Natural killer cell (primary cell): ENCODE measurements around the gene WSB2. TPM values are rescaled to one million over a fixed set of nuclear protein-coding genes. Genes with fewer than 3 reads are reported as not detected.

ENCODE experiments used
- ATAC-seq, 3 donors: fragments of 150-1000 bp in 2 of 3; fragments of 200-7000 bp in 1 of 3; cut with Tn5 transposase; 1 replicate in 1 of 3; 2 replicates in 2 of 3; pipeline ENCODE4 v1.10.0; 2021; ENCODE audit warnings: mild to moderate bottlenecking in 2 of 3, moderate library complexity in 2 of 3
- DNase-seq, 2 donors: peaks; one replicate each; pipeline versions ENCODE4 v3.0.0 to v3.0.0-alpha.2; 2013 to 2021; ENCODE audit warnings: mixed read lengths in 1 of 2
- H3K27ac ChIP-seq: one replicate; pipeline ENCODE4 v1.5.1; 2013; ENCODE audit warnings: mild to moderate bottlenecking, low read length
- H3K27me3 ChIP-seq: one replicate; pipeline ENCODE4 v1.6.1; 2013; ENCODE audit warnings: low read length; ENCODE audit not compliant: control insufficient read depth, insufficient read depth
- H3K36me3 ChIP-seq: one replicate; pipeline ENCODE4 v1.6.1; 2013; ENCODE audit warnings: low read length; ENCODE audit not compliant: control insufficient read depth, insufficient read depth
- H3K4me1 ChIP-seq: one replicate; pipeline ENCODE4 v1.6.1; 2013; ENCODE audit warnings: low read length; ENCODE audit not compliant: control insufficient read depth, insufficient read depth
- H3K4me3 ChIP-seq: one replicate; pipeline ENCODE4 v1.5.1; 2013; ENCODE audit warnings: low read length
- H3K9me3 ChIP-seq: one replicate; pipeline ENCODE4 v1.6.1; 2013; ENCODE audit warnings: low read length; ENCODE audit not compliant: control insufficient read depth, insufficient read depth
- H3K27ac Mint-ChIP-seq, 2 donors: one replicate each; pipeline ENCODE4 v1.8.0; 2022; ENCODE audit warnings: mild to moderate bottlenecking in 2 of 2, mixed read lengths in 2 of 2, moderate library complexity in 1 of 2
- H3K27me3 Mint-ChIP-seq, 2 donors: one replicate each; pipeline ENCODE4 v1.8.0; 2022; ENCODE audit warnings: low read depth in 2 of 2, mixed read lengths in 2 of 2
- H3K36me3 Mint-ChIP-seq: one replicate; pipeline ENCODE4 v1.8.0; 2022; ENCODE audit warnings: mixed read lengths
- H3K4me1 Mint-ChIP-seq, 2 donors: one replicate each; pipeline ENCODE4 v1.8.0; 2022; ENCODE audit warnings: mixed read lengths in 2 of 2
- H3K4me3 Mint-ChIP-seq: one replicate; pipeline ENCODE4 v1.8.0; 2022; ENCODE audit warnings: mild to moderate bottlenecking, moderate library complexity, mixed read lengths
- H3K9me3 Mint-ChIP-seq, 2 donors: one replicate each; pipeline ENCODE4 v1.8.0; 2022; ENCODE audit warnings: mixed read lengths in 2 of 2
- whole genome bisulfite sequencing: methylation state at CpG from one replicate; pipeline ENCODE4 v1.1.7; 2013; ENCODE audit warnings: missing lambda C conversion rate; ENCODE audit not compliant: insufficient coverage; 5-methylcytosine and 5-hydroxymethylcytosine counted together
- intact Hi-C: fragments of 100-400 bp; cut with micrococcal nuclease; formaldehyde crosslinking; loops from one replicate; pipeline ENCODE4 v1.14.2; 2022
- total RNA-seq, 4 donors: library from RNA; stranded (reverse); fragments of 120-200 nt in 1 of 4; gene quantifications; one replicate each; pipeline versions ENCODE4 v1.2.3 to v1.2.4, GENCODE V29; 2013 to 2022
- TF ChIP-seq, protein P1 (sequence below): fragments of 200-600 bp; IDR thresholded peaks from one replicate; pipeline ENCODE4 v1.8.0; 2022; ENCODE audit warnings: antibody characterized with exemption

WSB2 gene
- total RNA-seq, 3 donors from 2014 or later (not counting 1 experiment from before 2014, with no cell fraction given), result 25.5 to 29.5 (median 28.8) TPM

DNA sequence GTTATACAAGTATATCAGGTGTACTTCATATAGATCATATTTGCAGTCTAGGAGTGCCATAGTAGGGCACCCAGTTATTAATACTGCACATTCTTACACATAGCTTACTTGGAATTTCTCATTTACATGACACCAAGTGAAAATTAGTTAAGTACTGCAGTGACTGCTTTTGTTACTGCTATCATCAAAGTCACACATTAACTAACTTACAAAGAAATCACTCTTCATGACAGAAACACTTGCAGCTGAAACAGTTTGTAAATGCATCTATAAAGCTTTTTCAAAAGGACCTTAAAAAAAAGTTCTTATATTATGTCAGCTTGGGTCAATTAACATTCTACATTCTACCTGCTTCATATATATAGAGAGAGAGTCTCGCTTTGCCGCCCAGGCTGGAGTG lies 62.3 kb downstream of the WSB2 start:
- Mint-ChIP-seq H3K9me3 (no peaks in the 10 kb centered on the region), H3K4me3 (no peak overlapping the region), H3K36me3 (no peaks in the 10 kb centered on the region), H3K27me3 (peaks cover 2 to 9% of the 10 kb centered on the region in 2 donors), H3K4me1 (no peaks in the 10 kb centered on the region), H3K27ac (no peak overlapping the region)
- Histone ChIP-seq H3K27me3 (no peaks in the 10 kb centered on the region), H3K9me3 (no peaks in the 10 kb centered on the region), H3K4me1 (no peaks in the 10 kb centered on the region), H3K4me3 (no peak overlapping the region), H3K27ac (no peak overlapping the region), H3K36me3 (no peaks in the 10 kb centered on the region)
- intact Hi-C loops, result no loop called here
- TF ChIP-seq, protein P1, sequence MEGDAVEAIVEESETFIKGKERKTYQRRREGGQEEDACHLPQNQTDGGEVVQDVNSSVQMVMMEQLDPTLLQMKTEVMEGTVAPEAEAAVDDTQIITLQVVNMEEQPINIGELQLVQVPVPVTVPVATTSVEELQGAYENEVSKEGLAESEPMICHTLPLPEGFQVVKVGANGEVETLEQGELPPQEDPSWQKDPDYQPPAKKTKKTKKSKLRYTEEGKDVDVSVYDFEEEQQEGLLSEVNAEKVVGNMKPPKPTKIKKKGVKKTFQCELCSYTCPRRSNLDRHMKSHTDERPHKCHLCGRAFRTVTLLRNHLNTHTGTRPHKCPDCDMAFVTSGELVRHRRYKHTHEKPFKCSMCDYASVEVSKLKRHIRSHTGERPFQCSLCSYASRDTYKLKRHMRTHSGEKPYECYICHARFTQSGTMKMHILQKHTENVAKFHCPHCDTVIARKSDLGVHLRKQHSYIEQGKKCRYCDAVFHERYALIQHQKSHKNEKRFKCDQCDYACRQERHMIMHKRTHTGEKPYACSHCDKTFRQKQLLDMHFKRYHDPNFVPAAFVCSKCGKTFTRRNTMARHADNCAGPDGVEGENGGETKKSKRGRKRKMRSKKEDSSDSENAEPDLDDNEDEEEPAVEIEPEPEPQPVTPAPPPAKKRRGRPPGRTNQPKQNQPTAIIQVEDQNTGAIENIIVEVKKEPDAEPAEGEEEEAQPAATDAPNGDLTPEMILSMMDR, result no peak
- DNase-seq, result no peak
- 100% methylated on average over 1 of the region's 2 CpGs for WGBS
- ATAC-seq, result no peak

DNA sequence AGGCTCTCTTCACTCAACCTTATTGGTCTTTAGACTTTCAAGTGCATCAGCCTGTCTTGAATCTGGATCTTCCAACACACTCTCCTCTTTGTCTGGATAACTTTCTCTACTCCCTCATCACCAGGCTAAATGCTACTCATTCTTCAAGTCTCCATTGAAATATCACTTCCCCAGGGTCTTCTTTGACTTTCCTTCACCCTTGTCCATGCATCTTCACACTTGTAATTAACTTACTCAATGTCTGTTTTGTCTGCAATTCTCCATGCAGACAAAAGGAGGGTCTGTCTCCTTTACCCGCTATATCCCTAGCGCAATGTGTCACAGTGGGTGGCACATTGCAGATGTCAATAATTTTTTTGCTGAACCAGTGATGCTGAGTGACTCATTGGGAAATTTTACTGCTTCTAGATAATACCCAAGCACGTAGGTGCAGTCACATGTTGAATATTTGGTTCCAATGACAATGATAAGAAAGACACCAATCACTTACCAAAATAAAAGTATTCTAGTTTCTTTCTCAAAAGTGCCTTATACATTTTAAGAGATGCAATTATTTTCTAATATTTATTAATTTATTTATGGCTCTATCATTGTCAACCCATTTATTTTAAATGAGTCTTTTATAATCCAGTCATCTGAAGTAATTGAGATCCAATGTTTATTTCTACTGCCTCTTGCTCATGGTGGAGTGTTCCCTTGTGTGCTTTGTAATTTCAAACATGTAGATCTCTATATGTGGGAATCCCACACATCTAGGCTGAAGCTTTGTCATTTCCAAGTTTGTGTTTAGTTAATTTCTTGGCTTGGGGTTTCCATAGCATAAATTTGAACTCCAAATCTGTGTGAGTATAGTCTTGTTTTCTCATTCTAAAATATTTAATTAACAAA lies 66.2 kb downstream of the WSB2 start:
- intact Hi-C loops, result no loop called here
- Histone ChIP-seq H3K4me1 (no peaks in the 10 kb centered on the region), H3K36me3 (no peaks in the 10 kb centered on the region), H3K9me3 (no peaks in the 10 kb centered on the region), H3K4me3 (no peak overlapping the region), H3K27me3 (no peaks in the 10 kb centered on the region), H3K27ac (no peak overlapping the region)
- H3K9me3 Mint-ChIP-seq, result no peaks in the 10 kb centered on the region
- DNase-seq (no peak), ATAC-seq (no peak)
- 85% methylated on average over 3 of the region's 3 CpGs for WGBS
- TF ChIP-seq, protein P1, result no peak
- no peak overlapping the region for H3K27ac Mint-ChIP-seq
- no peak overlapping the region for H3K4me3 Mint-ChIP-seq
- no peaks in the 10 kb centered on the region for H3K4me1 Mint-ChIP-seq
- peaks cover 6 to 12% of the 10 kb centered on the region in 2 donors for H3K27me3 Mint-ChIP-seq
- H3K36me3 Mint-ChIP-seq, result no peaks in the 10 kb centered on the region

DNA sequence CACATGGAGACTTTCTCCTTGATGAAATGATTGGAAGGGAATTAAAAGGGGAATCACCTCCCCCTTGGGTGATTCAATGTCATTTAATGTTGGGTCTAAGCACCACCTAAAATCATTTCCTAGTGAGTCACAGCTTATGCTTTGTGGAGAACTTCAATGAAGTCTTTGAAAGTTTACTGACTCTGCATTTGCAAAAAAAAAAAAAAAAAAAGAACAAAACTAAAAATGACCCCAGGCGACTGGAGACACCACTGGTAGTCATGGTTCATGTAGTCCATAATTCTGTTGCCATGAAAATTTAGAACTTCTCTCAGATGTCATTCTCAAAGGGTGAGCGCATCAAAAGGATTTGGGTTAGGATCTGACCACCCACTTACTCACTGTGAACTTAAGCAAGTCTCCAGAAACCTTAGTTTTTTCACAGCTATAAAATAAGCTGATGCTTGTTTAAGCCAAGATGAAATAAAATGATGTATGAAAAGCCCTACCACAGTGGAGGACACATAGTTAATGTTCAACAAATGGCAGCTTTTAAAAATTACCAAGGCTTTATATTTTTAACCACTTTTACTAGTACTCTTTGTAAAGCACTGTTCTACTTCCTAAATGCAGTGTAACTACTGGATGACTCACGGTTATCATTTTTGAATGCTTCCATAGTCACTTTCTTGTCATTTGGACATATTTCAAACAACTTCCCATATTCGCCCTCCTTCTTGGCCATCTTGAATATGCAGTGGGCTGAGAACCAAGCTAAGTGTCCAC lies 74.1 kb downstream of the WSB2 start:
- no peaks in the 10 kb centered on the region for H3K9me3 ChIP-seq
- ATAC-seq (no peak), DNase-seq (no peak)
- H3K9me3 Mint-ChIP-seq, result no peaks in the 10 kb centered on the region
- H3K27me3 Mint-ChIP-seq, result peaks cover 2 to 6% of the 10 kb centered on the region in 2 donors
- H3K36me3 Mint-ChIP-seq, result no peaks in the 10 kb centered on the region
- intact Hi-C loops, result no loop called here
- H3K36me3 ChIP-seq, result no peaks in the 10 kb centered on the region
- no peak overlapping the region for H3K27ac Mint-ChIP-seq
- 85% methylated on average over 4 of the region's 4 CpGs for WGBS
- no peaks in the 10 kb centered on the region for H3K4me1 Mint-ChIP-seq
- no peak overlapping the region for H3K4me3 ChIP-seq
- no peak overlapping the region for H3K4me3 Mint-ChIP-seq
- no peaks in the 10 kb centered on the region for H3K4me1 ChIP-seq
- no peaks in the 10 kb centered on the region for H3K27me3 ChIP-seq
- TF ChIP-seq, protein P1, result no peak
- H3K27ac ChIP-seq, result no peak overlapping the region
